OCI-LY7 (cell line): ENCODE results near the gene PARD6G. TPM values are rescaled to one million over a fixed set of nuclear protein-coding genes. Genes with fewer than 3 reads are reported as not detected.

Experiments used
- BruUV-seq: library from RNA; stranded (reverse); fragments of 400-500 nt; replicated peaks from 2 replicates; lab custom pipeline; 2021; lab: Mats Ljungman, UMichigan
- CTCF ChIA-PET: fragments of 300-600 bp; sonication (Branson Sonifier 250); formaldehyde crosslinking; loops from one replicate; lab custom pipeline; 2022; ENCODE audit warnings: antibody characterized with exemption; ENCODE audit not compliant: unreplicated experiment; lab: Charles Lee
- POLR2A ChIA-PET: fragments of 300-600 bp; sonication (Branson Sonifier 250); formaldehyde crosslinking; loops from one replicate; lab custom pipeline; 2022; ENCODE audit warnings: antibody characterized with exemption; lab: Charles Lee
- DNase-seq: peaks from one replicate; pipeline ENCODE4 v3.0.0-alpha.2; 2015; ENCODE audit warnings: low spot score
- H2AFZ ChIP-seq: fragments of 200-600 bp; sonication (generic), shearing (Covaris generic); 2 replicates; pipeline ENCODE4 v1.6.1; 2014; ENCODE audit warnings: mild to moderate bottlenecking, antibody characterized with exemption, low read length, moderate library complexity
- H3K27ac ChIP-seq: fragments of 200-600 bp; sonication (generic); 2 replicates; pipeline ENCODE4 v1.5.1; 2014; ENCODE audit warnings: mixed run types, low read depth, mild to moderate bottlenecking, moderate library complexity, low read length, inconsistent platforms; ENCODE audit not compliant: poor library complexity, severe bottlenecking
- H3K36me3 ChIP-seq: fragments of 200-600 bp; sonication (generic); 2 replicates; pipeline ENCODE4 v1.6.1; 2014; ENCODE audit warnings: mild to moderate bottlenecking, antibody characterized with exemption, low read length, moderate library complexity, mixed read lengths; ENCODE audit not compliant: insufficient read depth
- H3K4me1 ChIP-seq: fragments of 200-600 bp; sonication (generic); 2 replicates; pipeline ENCODE4 v1.5.1; 2014; ENCODE audit warnings: mild to moderate bottlenecking, low read length; ENCODE audit not compliant: insufficient read depth, poor library complexity, severe bottlenecking
- H3K4me2 ChIP-seq: fragments of 200-600 bp; sonication (generic); 2 replicates; pipeline ENCODE4 v1.6.1; 2014; ENCODE audit warnings: mild to moderate bottlenecking, low read length
- H3K4me3 ChIP-seq: fragments of 200-600 bp; sonication (generic); 2 replicates; pipeline ENCODE4 v1.5.1; 2014; ENCODE audit warnings: mild to moderate bottlenecking, low read depth, low read length; ENCODE audit not compliant: poor library complexity, severe bottlenecking
- H3K79me2 ChIP-seq: fragments of 200-600 bp; sonication (generic); 2 replicates; pipeline ENCODE4 v1.6.1; 2016; ENCODE audit warnings: low read depth, mild to moderate bottlenecking, low read length, moderate library complexity, mixed read lengths; ENCODE audit not compliant: insufficient read depth
- H3K9me2 ChIP-seq: fragments of 200-600 bp; sonication (generic); 2 replicates; pipeline ENCODE4 v1.6.1; 2016; ENCODE audit warnings: mild to moderate bottlenecking, low read length, mixed read lengths; ENCODE audit not compliant: insufficient read depth
- H3K9me3 ChIP-seq: fragments of 200-600 bp; sonication (generic); 2 replicates; pipeline ENCODE4 v1.6.1; 2014; ENCODE audit warnings: mild to moderate bottlenecking, mixed run types, low read length, mixed read lengths
- H4K20me1 ChIP-seq: fragments of 200-600 bp; sonication (generic); 2 replicates; pipeline ENCODE4 v1.6.1; 2014; ENCODE audit warnings: mild to moderate bottlenecking, antibody characterized with exemption, low read length, moderate library complexity, mixed read lengths; ENCODE audit not compliant: insufficient read depth
- CTCF ChIP-seq: fragments of 200-600 bp; sonication (generic); conservative IDR thresholded peaks from 2 replicates; pipeline ENCODE4 v1.5.1; 2014; ENCODE audit warnings: mild to moderate bottlenecking, antibody characterized with exemption, low read length, moderate library complexity, mixed read lengths
- EZH2phosphoT487 ChIP-seq: fragments of 200-600 bp; sonication (generic); IDR thresholded peaks from 2 replicates; pipeline ENCODE4 v1.6.1; 2018; ENCODE audit warnings: low read depth, borderline replicate concordance, mild to moderate bottlenecking, mixed run types, antibody characterized with exemption, low read length, moderate library complexity, mixed read lengths
- intact Hi-C: fragments of 100-400 bp; cut with micrococcal nuclease; formaldehyde crosslinking; loops from one replicate; pipeline ENCODE4 v1.10.0; 2022; ENCODE audit not compliant: unreplicated experiment
- total RNA-seq, 2 experiments: library from RNA; depleted of rRNA in 1 of 2; stranded (reverse); fragments of >200 nt in 1 of 2; shearing (Covaris generic) in 1 of 2; gene quantifications; 2 replicates each; pipeline ENCODE4 v1.2.3, GENCODE V29; 2014 to 2022

The PARD6G gene
- total RNA-seq, 2 experiments from 2014 or later = 0.03 TPM; not detected in 1

GRCh38 chr18:80213182-80213581 is 34.1 kb downstream of the PARD6G start:
- H3K4me2 ChIP-seq = no peak overlapping the region
- no peaks in the 10 kb centered on the region for H3K9me2 ChIP-seq
- H3K79me2 ChIP-seq = no peaks in the 10 kb centered on the region
- H2AFZ ChIP-seq = no peak overlapping the region
- POLR2A ChIA-PET = no interaction called here
- H3K36me3 ChIP-seq = no peaks in the 10 kb centered on the region
- no peaks in the 10 kb centered on the region for H3K4me1 ChIP-seq
- intact Hi-C loops = no loop called here
- no TSS peak for BruUV-seq
- TF ChIP-seq CTCF (no peak), EZH2phosphoT487 (no peak)
- no peak overlapping the region for H3K27ac ChIP-seq
- no peak overlapping the region for H3K4me3 ChIP-seq
- CTCF ChIA-PET = no interaction called here
- H3K9me3 ChIP-seq = no peaks in the 10 kb centered on the region
- H4K20me1 ChIP-seq = no peaks in the 10 kb centered on the region
- no peak for DNase-seq

- CTCF ChIA-PET = no interaction called here
Measured at GRCh38 chr18:80210312-80211083, 36.8 kb downstream of the PARD6G start.

More at GRCh38 chr18:80210312-80211083, 36.8 kb downstream of the PARD6G start:
- POLR2A ChIA-PET = no interaction called here
- Histone ChIP-seq H3K36me3 (no peaks in the 10 kb centered on the region), H2AFZ (no peak overlapping the region), H3K9me2 (no peaks in the 10 kb centered on the region), H3K4me3 (no peak overlapping the region), H3K4me1 (no peaks in the 10 kb centered on the region), H3K79me2 (no peaks in the 10 kb centered on the region), H3K27ac (no peak overlapping the region), H3K9me3 (no peaks in the 10 kb centered on the region), H4K20me1 (no peaks in the 10 kb centered on the region), H3K4me2 (no peak overlapping the region)
- TF ChIP-seq CTCF (no peak), EZH2phosphoT487 (no peak)
- intact Hi-C loops = no loop called here
- BruUV-seq = no TSS peak
- DNase-seq = no peak
